Erythroblast (primary cell): ENCODE data around the gene DMP1.

Experiments used
- DNase-seq, 2 experiments: peaks; one replicate each; lab custom pipeline; 2025; lab: John Stamatoyannopoulos, UW
- GATA1 ChIP-seq: IDR thresholded peaks from 2 replicates; pipeline ENCODE4 v1.6.1; 2011; ENCODE audit warnings: low read depth, mild to moderate bottlenecking, control low read depth, low read length, moderate library complexity
- POLR2A ChIP-seq: IDR thresholded peaks from 2 replicates; pipeline ENCODE4 v1.6.1; 2011; ENCODE audit warnings: mild to moderate bottlenecking, low read length

The DMP1 gene, protein sequence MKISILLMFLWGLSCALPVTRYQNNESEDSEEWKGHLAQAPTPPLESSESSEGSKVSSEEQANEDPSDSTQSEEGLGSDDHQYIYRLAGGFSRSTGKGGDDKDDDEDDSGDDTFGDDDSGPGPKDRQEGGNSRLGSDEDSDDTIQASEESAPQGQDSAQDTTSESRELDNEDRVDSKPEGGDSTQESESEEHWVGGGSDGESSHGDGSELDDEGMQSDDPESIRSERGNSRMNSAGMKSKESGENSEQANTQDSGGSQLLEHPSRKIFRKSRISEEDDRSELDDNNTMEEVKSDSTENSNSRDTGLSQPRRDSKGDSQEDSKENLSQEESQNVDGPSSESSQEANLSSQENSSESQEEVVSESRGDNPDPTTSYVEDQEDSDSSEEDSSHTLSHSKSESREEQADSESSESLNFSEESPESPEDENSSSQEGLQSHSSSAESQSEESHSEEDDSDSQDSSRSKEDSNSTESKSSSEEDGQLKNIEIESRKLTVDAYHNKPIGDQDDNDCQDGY

DNA sequence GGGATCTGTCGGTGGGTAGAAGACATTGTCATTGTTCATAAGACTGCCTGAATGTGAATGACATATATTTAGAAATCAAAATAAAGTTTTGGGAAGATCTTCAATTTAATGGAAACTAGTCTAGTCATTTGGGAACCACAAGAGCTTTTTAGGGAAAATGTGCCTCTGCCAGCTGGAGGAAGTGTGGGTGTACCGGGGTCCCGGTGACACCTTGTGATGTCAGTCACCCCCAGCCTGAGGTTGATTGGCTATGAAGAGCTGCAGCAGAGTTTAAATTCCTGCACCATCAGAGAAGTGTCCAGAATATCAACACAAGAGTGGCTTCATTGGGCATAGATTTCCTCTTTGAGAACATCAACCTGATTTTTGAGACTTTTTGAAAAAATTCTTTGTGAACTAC is at the start of gene DMP1:
DMP1 (plus strand) TSS at position 301 of the 400 bp plus-strand sequence. CDS start 6,213 bp downstream, outside the sequence.
- DNase-seq: no peak
- TF ChIP-seq POLR2A: no peak
- no peak for TF ChIP-seq GATA1

DNA sequence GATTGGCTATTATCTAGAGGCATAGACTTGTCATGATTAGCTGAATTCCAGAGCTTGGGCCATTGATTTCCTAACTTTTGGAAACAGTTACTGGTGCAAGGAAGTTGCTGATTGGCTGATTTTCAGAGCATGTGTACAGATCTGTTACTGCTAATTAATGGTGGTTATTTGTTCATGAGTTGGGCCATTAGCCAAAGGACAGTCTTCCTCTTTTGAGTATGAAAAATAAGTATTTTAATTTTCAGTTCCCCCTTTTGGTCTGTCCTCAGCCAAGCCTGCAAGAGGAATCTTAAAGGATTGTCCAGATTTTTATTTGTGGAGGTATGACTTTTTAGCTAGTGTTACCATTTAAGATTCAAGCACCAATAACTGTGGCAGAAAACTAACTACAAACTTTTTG is 48.7 kb upstream of the DMP1 start:
- TF ChIP-seq GATA1: no peak
- TF ChIP-seq POLR2A: no peak
- no peak for DNase-seq

DNA sequence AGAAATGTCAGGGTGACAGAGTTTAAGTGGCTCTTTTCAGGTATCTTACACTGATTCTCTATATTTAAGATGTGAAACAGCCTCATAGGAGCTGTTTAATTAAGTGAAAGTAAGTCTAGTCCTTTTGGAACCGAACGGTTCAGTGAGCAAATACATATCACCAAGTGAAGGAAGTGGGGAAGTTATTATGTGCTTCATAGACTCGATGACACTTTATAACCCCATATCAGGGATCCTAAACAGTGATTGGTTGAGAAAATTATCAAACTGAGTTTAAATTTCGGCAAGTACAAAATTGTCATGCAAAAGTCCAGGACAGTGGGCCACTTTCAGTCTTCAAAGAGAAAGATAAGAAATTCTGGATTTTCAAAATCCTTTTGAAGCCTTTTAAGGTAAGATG is 41.9 kb upstream of the DMP1 start, which contains the start of gene DSPP:
DSPP (plus strand) TSS at position 301 of the 400 bp plus-strand sequence. CDS start 2,380 bp downstream, outside the sequence.
- TF ChIP-seq GATA1 (no peak), POLR2A (no peak)
- no peak for DNase-seq

DNA sequence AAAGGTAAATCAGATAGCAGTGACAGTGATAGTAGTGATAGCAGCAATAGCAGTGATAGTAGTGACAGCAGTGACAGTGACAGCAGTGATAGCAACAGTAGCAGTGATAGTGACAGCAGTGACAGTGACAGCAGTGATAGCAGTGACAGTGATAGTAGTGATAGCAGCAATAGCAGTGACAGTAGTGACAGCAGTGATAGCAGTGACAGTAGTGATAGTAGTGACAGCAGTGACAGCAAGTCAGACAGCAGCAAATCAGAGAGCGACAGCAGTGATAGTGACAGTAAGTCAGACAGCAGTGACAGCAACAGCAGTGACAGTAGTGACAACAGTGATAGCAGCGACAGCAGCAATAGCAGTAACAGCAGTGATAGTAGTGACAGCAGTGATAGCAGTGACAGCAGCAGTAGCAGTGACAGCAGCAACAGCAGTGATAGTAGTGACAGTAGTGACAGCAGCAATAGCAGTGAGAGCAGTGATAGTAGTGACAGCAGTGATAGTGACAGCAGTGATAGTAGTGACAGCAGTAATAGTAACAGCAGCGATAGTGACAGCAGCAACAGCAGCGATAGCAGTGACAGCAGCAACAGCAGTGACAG is 35.7 kb upstream of the DMP1 start:
- TF ChIP-seq GATA1: no peak
- TF ChIP-seq POLR2A: no peak

DNA sequence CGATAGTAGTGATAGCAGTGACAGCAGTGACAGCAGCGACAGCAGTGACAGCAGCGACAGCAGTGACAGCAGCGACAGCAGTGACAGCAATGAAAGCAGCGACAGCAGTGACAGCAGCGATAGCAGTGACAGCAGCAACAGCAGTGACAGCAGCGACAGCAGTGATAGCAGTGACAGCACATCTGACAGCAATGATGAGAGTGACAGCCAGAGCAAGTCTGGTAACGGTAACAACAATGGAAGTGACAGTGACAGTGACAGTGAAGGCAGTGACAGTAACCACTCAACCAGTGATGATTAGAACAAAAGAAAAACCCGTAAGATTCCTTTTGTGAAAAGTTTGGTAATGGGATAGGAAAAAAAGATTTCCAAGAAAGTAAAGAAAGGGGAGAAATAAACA is 33.8 kb upstream of the DMP1 start:
- DNase-seq: no peak
- TF ChIP-seq POLR2A (no peak), GATA1 (no peak)

More for the DNA sequence above, 35.7 kb upstream of the DMP1 start:
- DNase-seq: no peak

DNA sequence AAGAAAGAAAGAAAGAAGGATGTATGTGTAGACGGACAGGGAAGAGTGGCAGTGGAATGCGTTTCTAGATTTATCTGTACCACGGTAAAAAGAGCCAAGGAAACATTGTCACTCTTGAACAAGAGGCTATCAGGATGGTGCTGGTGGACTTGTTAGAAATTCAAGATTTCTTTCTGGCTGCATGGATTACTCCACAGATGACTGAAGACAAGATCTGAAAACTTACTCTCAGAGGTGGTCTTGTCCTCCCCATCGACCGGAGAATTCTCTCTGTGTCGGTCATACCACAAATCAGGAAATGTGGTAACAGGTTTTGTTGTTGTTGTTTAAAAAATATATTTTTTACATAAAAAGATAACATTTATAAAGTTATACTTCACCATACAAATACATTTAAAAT is 30.0 kb upstream of the DMP1 start:
- DNase-seq: no peak
- TF ChIP-seq POLR2A: no peak
- no peak for TF ChIP-seq GATA1

DNA sequence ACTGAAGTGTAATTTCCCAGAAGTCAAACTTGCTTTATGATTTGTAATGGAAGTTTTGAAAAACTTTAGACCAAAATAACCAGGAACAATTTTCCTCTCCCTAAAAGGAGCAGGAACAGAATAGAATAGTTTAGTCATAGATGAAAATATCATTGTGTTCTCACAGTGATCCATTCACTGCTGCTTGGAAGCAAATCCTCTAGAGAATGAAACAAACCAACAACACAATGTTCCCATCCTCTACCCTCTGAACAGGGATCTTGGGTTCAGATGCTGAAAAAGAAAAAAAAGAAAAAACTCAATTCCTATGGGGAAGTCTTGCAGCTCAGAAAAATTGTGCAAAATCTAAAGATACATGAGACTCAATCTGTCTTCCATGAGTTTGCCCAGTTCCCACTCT is 29.6 kb upstream of the DMP1 start:
- no peak for TF ChIP-seq POLR2A
- TF ChIP-seq GATA1: no peak
- no peak for DNase-seq

DNA sequence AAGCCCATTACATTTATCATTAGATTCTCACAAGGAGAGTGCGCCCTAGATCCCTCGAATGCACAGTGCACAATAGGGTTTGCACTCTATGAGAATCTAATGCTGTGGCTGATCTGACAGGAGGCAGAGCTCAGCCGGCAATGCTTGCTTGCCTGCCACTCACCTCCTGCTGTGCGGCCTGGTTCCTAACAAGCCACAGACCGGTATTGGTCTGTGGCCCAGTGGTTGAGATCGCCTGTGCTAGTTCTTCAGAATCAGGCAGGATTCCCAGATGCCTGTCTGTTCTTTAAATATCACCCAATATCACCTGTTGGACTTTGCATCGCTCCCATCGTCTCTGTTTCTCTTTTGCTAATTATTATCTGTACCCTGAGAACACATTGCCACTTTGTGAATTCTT is 27.8 kb upstream of the DMP1 start:
- no peak for DNase-seq
- TF ChIP-seq GATA1 (no peak), POLR2A (no peak)

DNA sequence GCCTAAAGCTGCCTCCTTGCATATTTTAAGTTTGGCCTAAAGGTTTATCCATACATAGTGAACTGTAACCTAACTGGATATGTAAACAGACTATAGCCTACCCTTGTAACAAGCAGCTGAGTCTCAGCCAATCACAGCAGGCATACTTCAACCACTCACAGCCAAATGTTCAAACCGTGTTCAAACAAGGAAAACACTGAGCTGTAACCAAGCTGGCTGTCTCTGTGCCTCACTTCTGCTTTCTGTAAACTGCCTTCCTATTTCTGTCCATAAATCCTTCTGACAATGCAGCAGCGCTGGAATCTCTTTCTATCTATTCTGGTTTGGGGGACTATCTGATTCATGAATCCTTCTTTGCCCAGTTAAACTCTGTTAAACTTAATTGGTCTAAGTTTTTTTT is 25.4 kb upstream of the DMP1 start:
- TF ChIP-seq POLR2A: no peak
- no peak for TF ChIP-seq GATA1
- no peak for DNase-seq

DNA sequence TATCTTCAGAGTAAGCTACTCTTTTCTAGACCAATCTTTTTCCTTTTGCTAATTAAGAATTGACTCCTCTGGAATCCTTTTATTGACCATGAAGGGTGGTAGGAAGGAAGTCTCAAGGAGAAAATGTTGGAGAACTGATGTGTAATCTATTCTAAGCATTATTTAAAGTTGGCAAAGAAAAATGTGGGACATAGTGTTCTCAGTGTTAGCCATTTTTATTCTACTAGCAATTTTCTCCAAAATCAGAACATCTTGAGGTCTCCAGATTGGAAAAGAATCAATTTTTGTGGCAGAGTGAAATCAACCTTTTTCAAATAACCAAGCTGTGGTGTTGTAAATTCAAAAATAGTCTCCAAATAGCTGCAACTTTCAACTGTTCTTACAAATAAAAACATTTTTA is 18.4 kb upstream of the DMP1 start:
- DNase-seq: no peak
- TF ChIP-seq POLR2A (no peak), GATA1 (no peak)

DNA sequence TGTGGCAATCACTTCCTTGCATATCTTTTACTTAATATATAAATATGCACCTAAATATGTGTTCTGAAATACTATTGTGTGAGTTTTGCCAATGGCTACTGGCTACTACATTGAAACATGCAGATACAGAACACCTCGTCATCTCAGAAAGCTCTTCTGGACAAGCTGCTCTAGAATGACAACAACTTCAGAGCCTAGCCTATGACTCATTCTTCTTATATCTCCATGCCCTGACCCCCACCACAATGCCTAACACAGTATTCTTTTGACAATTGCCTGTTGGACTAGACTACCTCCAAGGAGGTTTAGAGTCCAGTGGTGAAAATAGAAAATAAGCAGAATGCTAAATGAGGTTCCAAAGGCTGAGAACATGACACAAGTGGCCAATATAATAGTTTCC is 17.6 kb upstream of the DMP1 start:
- TF ChIP-seq POLR2A (no peak), GATA1 (no peak)
- no peak for DNase-seq

DNA sequence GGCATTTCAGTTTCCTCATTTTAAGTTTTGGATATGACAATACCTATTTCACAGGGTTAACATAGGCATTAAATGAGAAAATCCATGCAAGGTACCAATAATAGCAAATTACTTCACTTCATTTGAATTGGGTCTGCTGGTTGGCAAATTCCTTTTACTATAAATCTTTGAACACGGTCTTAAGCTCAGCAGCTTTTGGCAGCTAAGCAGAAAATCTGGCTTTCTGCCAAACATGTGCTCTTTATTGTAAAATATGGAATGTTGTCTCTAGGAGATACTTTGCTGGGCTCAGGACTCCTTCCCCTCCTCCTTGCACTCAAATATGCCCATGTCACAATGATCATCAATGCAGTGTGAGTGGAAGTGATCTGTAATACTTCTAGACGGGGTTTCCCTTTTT is 16.8 kb upstream of the DMP1 start:
- TF ChIP-seq GATA1 (no peak), POLR2A (no peak)
- peak in 1 of 2 experiments; percentile 2 for DNase-seq

DNA sequence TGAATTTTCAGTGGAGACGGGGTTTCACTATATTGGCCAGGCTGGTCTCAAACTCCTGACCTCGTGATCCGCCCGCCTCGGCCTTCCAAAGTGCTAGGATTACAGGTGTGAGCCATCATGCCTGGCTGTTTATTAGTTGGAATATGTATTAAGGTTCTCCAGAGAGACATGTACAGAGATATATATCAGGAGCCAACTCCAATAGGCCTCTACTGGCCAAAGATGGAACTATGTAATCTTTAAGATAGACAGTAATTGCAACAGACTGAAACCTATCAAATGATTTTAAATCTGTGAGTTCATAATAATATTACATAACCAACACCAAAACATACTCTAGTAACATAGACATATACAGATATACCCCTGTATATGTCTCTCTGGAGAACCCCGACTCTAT is 5.8 kb upstream of the DMP1 start:
- no peak for DNase-seq
- no peak for TF ChIP-seq GATA1
- no peak for TF ChIP-seq POLR2A

DNA sequence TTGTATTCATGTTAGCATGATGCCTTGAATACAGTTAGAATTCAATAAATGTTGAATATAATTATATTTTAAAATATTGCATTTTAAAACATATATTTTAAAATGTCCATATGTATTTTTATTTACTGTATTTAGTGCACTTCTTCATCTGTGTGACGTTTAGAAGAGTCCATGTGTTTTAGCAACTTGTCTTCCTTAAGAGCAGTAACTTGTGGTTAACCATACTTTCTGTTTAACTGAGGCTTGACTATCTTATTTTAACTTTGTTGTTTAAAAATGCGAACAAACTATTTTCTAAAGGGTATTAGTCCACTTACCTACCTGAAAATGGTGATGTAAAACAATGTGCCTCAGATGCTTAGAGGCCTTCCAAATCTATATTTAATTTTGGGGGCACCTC is 858 bp downstream of the DMP1 start:
- TF ChIP-seq POLR2A (no peak), GATA1 (no peak)
- no peak for DNase-seq
